Ishikawa (cell line): ENCODE measurements around the gene DYRK1A.

ENCODE experiments used
- EP300 ChIP-seq: IDR thresholded peaks from 2 replicates; pipeline ENCODE4 v1.6.1; 2012; ENCODE audit warnings: borderline replicate concordance
- REST ChIP-seq: IDR thresholded peaks from 2 replicates; pipeline ENCODE4 v1.6.1; 2012; ENCODE audit warnings: low read depth, mild to moderate bottlenecking

- TF ChIP-seq REST (no peak), EP300 (no peak)
Measured at GRCh38 chr21:37324558-37324957, 42.0 kb upstream of the DYRK1A start.
